DND-41 (cell line): ENCODE measurements around the gene CD36.

Source experiments
- EZH2 ChIP-seq: IDR thresholded peaks from 3 replicates; pipeline ENCODE4 v1.6.1; 2012; ENCODE audit warnings: borderline replicate concordance, low read depth, mild to moderate bottlenecking, moderate library complexity, low read length, inconsistent platforms; ENCODE audit not compliant: severe bottlenecking
- TF ChIP-seq, protein P1 (sequence below): IDR thresholded peaks from 2 replicates; pipeline ENCODE4 v1.5.1; 2012; ENCODE audit warnings: borderline replicate concordance, low read length, moderate library complexity, mild to moderate bottlenecking; ENCODE audit not compliant: poor library complexity, severe bottlenecking; ENCODE audit errors: extremely low read depth

DNA sequence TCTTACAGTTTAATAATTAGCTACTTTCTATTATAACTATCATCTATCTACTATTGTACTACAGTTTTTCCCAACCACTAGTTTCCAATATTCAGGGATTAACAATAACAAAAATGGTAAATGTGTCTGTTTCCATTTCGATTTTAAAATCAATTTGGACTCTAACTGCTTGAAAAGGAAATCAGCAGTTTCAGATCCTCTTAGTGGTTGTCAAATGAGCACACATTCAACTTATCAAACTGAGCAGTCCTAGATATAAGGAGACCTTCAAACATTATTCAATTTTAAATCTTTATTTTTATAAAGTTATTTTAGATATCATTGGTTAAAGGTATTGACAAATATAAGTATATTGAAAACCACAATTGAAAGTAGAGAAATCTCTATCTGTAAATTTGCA is 46.8 kb upstream of the CD36 start:
- TF ChIP-seq, protein P1, sequence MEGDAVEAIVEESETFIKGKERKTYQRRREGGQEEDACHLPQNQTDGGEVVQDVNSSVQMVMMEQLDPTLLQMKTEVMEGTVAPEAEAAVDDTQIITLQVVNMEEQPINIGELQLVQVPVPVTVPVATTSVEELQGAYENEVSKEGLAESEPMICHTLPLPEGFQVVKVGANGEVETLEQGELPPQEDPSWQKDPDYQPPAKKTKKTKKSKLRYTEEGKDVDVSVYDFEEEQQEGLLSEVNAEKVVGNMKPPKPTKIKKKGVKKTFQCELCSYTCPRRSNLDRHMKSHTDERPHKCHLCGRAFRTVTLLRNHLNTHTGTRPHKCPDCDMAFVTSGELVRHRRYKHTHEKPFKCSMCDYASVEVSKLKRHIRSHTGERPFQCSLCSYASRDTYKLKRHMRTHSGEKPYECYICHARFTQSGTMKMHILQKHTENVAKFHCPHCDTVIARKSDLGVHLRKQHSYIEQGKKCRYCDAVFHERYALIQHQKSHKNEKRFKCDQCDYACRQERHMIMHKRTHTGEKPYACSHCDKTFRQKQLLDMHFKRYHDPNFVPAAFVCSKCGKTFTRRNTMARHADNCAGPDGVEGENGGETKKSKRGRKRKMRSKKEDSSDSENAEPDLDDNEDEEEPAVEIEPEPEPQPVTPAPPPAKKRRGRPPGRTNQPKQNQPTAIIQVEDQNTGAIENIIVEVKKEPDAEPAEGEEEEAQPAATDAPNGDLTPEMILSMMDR = no peak
- no peak for TF ChIP-seq EZH2
